ENCODE data around the gene TRMT112.

DNA sequence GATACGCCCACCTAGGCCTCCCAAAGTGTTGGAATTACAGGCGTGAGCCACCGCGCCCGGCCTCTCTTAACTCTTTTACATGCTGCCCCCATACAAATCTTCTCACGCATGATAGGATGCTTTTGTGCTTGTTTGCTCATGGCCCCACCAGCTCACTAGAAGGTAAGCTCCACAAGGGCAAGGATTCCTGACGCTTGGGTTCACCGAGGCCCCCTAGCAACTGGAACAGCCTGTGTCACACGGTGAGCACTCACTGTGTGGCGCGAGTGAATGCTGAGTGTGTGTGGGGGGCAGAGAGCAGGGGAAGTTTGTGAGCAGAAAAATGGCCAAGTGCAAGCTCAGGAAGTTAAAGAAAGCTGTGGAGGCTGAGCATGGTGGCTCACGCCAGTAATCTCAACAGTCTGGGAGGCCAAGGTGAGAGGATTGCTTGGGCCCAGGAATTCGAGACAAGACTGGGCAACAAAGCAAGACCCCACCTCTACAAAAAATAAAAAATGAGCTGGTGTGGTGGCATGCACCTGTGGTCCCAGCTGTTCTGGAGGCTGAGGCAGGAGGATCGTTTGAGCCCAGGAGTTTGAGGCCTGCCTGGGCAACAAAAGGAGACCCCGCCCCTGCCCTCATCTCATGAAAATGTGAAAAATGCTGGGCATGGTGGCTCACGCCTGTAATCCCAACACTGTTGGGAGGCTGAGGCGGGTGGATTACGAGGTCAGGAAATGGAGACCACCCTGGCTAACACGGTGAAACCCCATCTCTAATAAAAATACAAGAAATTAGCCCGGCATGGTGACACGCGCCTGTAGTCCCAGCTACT, 35.2 kb downstream of the TRMT112 start:
- TF ChIP-seq POLR2A (IDR thresholded peaks at IDR 0.05; ENCODE audit: low read depth, low read length) = no peak
- no peak for TF ChIP-seq POLR2AphosphoS5 (IDR thresholded peaks at IDR 0.05; ENCODE audit: low read depth, low read length)
- no peak for TF ChIP-seq POU2F2 (IDR thresholded peaks at IDR 0.05; ENCODE audit: low read depth, low read length)
